ENCODE data around the gene AUTS2. TPM values are rescaled to one million over a fixed set of nuclear protein-coding genes. Genes with fewer than 3 reads are reported as not detected.

AUTS2 gene
- total RNA-seq, 1 experiment from 2014 or later: 256 TPM

GRCh38 chr7:69812756-69813155 lies 214.5 kb downstream of the AUTS2 start:
- Histone ChIP-seq H4K91ac (ENCODE audit: insufficient read length, low read depth, low read length) (no peak overlapping the region), H4K8ac (replicated peaks; ENCODE audit: insufficient read length, low read depth, low read length) (no peak overlapping the region), H2BK120ac (ENCODE audit: low read depth, low read length, poor library complexity, severe bottlenecking) (no peak overlapping the region), H4K20me1 (ENCODE audit: control insufficient read depth, insufficient read depth, insufficient read length) (no peaks in the 10 kb centered on the region), H2BK15ac (ENCODE audit: low read depth, low read length) (no peak overlapping the region), H2BK5ac (ENCODE audit: insufficient read length, low read length) (no peak overlapping the region), H3T11ph (ENCODE audit: low read length) (no peak overlapping the region), H3K56ac (ENCODE audit: insufficient read length, low read depth, low read length) (no peak overlapping the region), H3K9ac (ENCODE audit: extremely low read depth, insufficient read length, low read length) (no peak overlapping the region), H2AFZ (ENCODE audit: low read length) (no peak overlapping the region), H3K79me1 (ENCODE audit: insufficient read depth, low read depth, low read length, poor library complexity, severe bottlenecking) (no peaks in the 10 kb centered on the region), H3K23ac (ENCODE audit: insufficient read length, low read depth, low read length) (no peak overlapping the region), H3K9me3 (ENCODE audit: control insufficient read depth, low read depth, low read length) (no peaks in the 10 kb centered on the region), H4K5ac (ENCODE audit: insufficient read length, low read depth, low read length) (no peak overlapping the region), H3K4me2 (ENCODE audit: insufficient read depth, insufficient read length, low read length) (no peak overlapping the region), H3K79me2 (ENCODE audit: insufficient read depth, low read length) (no peaks in the 10 kb centered on the region), H3K27ac (ENCODE audit: insufficient read length, low read depth, low read length) (no peak overlapping the region), H3K4ac (ENCODE audit: low read depth, low read length) (no peak overlapping the region), H3K23me2 (ENCODE audit: insufficient read length, low read depth, low read length, poor library complexity, severe bottlenecking) (no peaks in the 10 kb centered on the region), H3K27me3 (ENCODE audit: insufficient read depth, low read length) (no peaks in the 10 kb centered on the region), H3K14ac (ENCODE audit: insufficient read depth, low read length) (no peak overlapping the region), H2BK20ac (ENCODE audit: low read depth, low read length, poor library complexity, severe bottlenecking) (no peak overlapping the region), H2AK5ac (ENCODE audit: insufficient read length, low read length) (no peak overlapping the region), H3K4me1 (ENCODE audit: insufficient read depth, low read length) (peaks cover 2% of the 10 kb centered on the region; the same call in 1 of the 2 replicates), H3K18ac (ENCODE audit: insufficient read length, low read depth, low read length) (no peak overlapping the region), H2BK12ac (ENCODE audit: insufficient read length, low read depth, low read length) (no peak overlapping the region)
- Mint-ChIP-seq H3K4me1 (peaks cover 19 to 26% of the 10 kb centered on the region in 2 experiments), H3K36me3 (ENCODE audit: insufficient read depth in 1 of 3, low read depth in 3 of 3) (no peaks in the 10 kb centered on the region), H3K9me3 (no peaks in the 10 kb centered on the region), H3K27me3 (ENCODE audit: low read depth) (no peaks in the 10 kb centered on the region), H3K4me3 (no peak overlapping the region), H3K27ac (no peak overlapping the region)
- WGBS (ENCODE audit: extremely low coverage, insufficient read length, low lambda C conversion rate): no CpG with 5 or more reads among the region's 1 CpG
- DNase-seq: no peak
- TF ChIP-seq CTCF (conservative IDR thresholded peaks at IDR 0.05): no peak

All from H9 (cell line).